ENCODE data around the gene EYA2.

Gene EYA2

GRCh38 chr20:46979603-46980241 lies 85.1 kb downstream of the EYA2 start:
- no peak for DNase-seq (ENCODE audit: low read depth)

GRCh38 chr20:46981184-46981583 lies 86.5 kb downstream of the EYA2 start:
- no peak for DNase-seq (ENCODE audit: low read depth)

- DNase-seq (ENCODE audit: low read depth): no peak
Measured at GRCh38 chr20:46983466-46983865, 88.8 kb downstream of the EYA2 start.

GRCh38 chr20:46984405-46984804 lies 89.8 kb downstream of the EYA2 start:
- DNase-seq (ENCODE audit: low read depth): no peak

GRCh38 chr20:46985250-46985649 lies 90.6 kb downstream of the EYA2 start:
- no peak for DNase-seq (ENCODE audit: low read depth)

GRCh38 chr20:46985671-46986070 lies 91.0 kb downstream of the EYA2 start:
- DNase-seq (ENCODE audit: low read depth): no peak

- DNase-seq (ENCODE audit: low read depth): no peak
Measured at GRCh38 chr20:46987001-46987400, 92.4 kb downstream of the EYA2 start.

- no peak for DNase-seq (ENCODE audit: low read depth)
Measured at GRCh38 chr20:46990017-46990595, 95.5 kb downstream of the EYA2 start.

GRCh38 chr20:46990596-46991104 lies 96.0 kb downstream of the EYA2 start:
- DNase-seq (ENCODE audit: low read depth): no peak

GRCh38 chr20:46991168-46991567 lies 96.5 kb downstream of the EYA2 start:
- no peak for DNase-seq (ENCODE audit: low read depth)

- no peak for DNase-seq (ENCODE audit: low read depth)
Measured at GRCh38 chr20:46991880-46992639, 97.4 kb downstream of the EYA2 start.

- DNase-seq (ENCODE audit: low read depth): no peak
Measured at GRCh38 chr20:46992640-46993035, 98.0 kb downstream of the EYA2 start.

- no peak for DNase-seq (ENCODE audit: low read depth)
Measured at GRCh38 chr20:46993465-46994095, 98.9 kb downstream of the EYA2 start.

GRCh38 chr20:46994341-46994740 lies 99.7 kb downstream of the EYA2 start:
- DNase-seq (ENCODE audit: low read depth): peak; percentile 26

GRCh38 chr20:46995561-46996142 lies 101.0 kb downstream of the EYA2 start:
- no peak for DNase-seq (ENCODE audit: low read depth)

- no peak for DNase-seq (ENCODE audit: low read depth)
Measured at GRCh38 chr20:46997187-46997586, 102.5 kb downstream of the EYA2 start.

GRCh38 chr20:46998477-46999240 lies 104.0 kb downstream of the EYA2 start:
- DNase-seq (ENCODE audit: low read depth): no peak

GRCh38 chr20:46999801-47000465 lies 105.3 kb downstream of the EYA2 start:
- DNase-seq (ENCODE audit: low read depth): no peak

- no peak for DNase-seq (ENCODE audit: low read depth)
Measured at GRCh38 chr20:47003223-47003622, 108.6 kb downstream of the EYA2 start.

GRCh38 chr20:47004179-47004578 lies 109.5 kb downstream of the EYA2 start:
- DNase-seq (ENCODE audit: low read depth): no peak

Data from activated T-helper 9 cell treated with anti-CD3 and anti-CD28 coated beads, Interleukin-2, amount 50 U/mL, for 16 hours (primary cell).